Stimulated activated CD8-positive, alpha-beta memory T cell treated with anti-CD3 and anti-CD28 coated beads, Interleukin-7, amount 100 ng/mL, for 1 hour (primary cell): Measurements from ENCODE around the gene WSB1.
"Not testable (repeated sequence)": the region's sequence is repeated elsewhere in the genome, so short reads cannot be mapped to it uniquely, and the experiment has no call there.

Source experiments
- DNase-seq, 2 donors: peaks; one replicate each; pipeline ENCODE4 v3.0.0-alpha.2; 2020; ENCODE audit warnings: low read depth in 2 of 2

The WSB1 gene

DNA sequence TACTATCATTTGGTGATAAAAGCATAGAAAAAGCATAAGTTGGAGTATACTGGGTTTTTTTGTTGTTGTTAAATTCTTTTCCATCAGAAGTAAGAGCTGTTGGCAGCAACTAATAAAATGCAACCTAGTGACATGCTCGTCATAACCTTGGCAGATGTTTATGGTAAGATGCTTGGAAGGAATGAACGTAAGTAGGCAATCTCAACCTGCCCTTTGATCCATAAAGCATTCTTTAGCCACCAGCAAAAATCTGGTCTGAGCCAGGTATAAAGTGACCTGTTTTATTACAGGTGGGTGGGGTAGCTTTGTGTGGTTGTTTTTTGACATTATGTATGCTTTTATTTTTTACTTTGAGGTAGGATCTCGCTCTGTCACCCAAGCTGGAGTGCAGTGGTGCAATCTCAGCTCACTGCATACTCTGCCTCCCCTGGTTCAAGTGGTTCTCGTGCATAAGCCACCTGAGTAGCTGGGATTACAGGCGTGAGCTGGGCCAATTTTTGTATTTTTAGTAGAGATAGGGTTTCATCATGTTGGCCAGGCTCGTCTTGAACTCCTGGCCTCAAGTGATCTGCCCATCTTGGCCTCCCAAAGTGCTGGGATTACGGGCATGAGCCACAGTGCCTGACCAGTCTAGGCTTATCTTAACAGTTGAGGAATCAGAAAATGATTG is 22.0 kb downstream of the WSB1 start:
- DNase-seq, result no peak

DNA sequence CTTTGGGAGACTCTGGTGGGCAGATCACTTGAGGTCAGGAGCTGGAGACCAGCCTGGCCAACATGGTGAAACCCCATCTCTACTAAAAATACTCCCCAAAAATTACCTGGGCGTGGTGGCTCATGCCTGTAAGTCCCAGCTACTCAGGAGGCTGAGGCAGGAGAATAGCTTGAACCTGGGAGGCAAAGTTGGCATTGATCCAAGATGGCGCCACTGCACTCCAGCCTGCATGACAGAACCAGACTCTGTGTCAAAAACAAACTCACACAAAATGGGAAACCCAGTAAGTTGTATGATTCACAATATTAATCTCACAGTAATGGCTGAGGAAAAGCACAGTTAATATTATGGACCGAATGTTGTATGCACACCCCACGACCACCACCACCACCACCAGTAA is 24.3 kb downstream of the WSB1 start:
- no peak for DNase-seq

DNA sequence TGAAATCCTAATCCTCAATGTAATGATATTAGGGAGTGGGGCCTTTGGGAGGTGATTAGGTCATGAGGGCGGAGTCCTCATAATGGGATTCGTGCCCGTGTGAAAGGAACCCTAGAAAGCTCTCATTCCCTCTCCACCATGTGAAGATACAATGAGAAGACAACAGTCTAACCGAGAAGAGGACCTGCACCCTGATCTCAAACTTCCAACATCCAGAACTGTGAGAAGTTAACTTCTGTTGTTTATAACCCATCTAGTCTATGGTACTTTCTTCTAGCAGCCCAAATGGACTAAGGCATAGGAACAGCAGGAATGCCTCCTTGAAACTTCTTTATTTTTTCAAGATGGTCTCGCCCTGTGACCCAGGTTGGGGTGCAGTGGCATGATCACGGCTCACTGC is 24.7 kb downstream of the WSB1 start:
- no peak for DNase-seq

DNA sequence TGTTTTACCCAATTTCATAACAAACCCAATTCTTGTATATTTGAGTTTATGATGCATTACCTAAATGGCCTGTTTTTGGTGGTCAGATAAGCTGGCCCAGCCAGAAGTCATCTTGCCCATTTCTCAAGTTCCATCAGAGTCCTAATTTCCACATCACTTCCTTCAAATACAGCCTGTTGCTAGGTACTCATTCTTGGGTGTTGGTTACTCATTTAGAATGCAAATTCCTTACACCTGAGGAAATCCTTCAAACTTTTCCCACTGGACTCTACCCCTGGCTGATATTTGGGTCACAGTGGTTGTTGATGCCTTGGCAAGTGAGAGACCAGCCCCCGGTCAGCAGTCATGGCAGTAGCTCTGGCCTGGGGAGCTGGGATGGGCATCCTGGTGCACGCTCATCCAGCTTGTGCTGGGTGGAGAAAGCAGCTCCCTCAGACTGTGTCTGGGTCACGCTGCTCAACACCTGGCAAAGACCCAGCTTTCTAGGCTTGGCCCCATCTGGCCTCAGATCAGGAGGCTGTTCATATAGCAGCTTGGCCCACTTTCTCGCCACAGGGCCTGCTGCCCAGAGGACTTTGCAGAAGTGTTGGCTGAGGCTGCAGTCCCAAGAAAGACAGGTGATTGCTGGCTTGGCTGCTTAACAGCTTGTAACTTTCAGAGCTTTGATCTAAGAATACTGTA is 25.8 kb downstream of the WSB1 start:
- DNase-seq, result no peak

DNA sequence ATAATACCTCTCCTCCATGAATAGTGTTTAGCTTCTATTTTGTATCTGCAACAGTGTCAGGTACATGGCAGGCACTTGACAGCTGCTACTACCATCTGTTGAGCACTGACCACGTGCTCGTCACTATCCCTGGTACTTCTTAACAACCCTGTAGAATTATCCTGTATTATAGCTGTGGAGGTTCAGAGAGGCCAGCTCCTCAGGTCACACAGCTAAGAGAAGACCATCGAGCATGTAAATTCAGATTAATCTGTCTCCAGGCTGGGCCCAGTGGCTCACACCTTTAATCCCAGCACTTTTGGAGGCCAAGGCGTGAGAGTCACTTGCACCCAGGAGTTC is 26.3 kb downstream of the WSB1 start:
- no peak for DNase-seq

DNA sequence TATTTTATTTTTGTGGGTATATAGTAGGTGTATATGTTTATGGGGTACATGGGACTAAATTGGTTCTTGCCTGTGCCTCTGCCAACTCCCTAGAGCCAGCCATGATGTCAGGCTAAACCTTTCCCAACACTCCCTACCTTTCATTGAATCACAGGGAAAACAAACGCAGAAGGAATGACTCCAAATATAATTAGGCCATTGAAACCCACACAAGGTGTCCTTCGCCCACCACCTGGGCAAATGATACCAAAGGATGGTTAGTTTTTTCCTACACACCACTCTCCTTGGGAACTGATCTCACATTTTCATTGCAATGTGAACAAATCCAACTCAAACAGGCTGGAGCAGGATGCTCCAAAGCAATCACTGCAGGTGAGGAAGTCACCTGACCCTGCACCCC is 27.5 kb downstream of the WSB1 start:
- no peak for DNase-seq

DNA sequence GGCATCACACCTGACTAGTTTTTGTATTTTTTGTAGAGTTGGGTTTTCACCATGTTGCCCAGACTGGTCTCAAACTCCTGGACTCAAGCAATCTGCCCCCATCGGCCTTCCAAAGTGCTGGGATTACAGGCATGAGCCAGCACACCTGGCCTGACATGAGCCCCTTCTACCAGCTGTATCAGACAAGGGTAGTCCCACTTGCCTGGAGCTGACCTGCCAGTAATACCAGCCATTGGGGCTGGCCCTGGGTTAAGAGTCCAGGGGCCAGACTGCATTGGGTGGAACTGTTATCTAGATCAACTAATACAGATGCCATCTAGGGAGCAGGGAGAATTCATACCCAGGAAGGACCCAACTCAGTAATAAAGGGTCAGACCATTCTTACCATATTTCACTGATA is 28.1 kb downstream of the WSB1 start:
- DNase-seq, result no peak

DNA sequence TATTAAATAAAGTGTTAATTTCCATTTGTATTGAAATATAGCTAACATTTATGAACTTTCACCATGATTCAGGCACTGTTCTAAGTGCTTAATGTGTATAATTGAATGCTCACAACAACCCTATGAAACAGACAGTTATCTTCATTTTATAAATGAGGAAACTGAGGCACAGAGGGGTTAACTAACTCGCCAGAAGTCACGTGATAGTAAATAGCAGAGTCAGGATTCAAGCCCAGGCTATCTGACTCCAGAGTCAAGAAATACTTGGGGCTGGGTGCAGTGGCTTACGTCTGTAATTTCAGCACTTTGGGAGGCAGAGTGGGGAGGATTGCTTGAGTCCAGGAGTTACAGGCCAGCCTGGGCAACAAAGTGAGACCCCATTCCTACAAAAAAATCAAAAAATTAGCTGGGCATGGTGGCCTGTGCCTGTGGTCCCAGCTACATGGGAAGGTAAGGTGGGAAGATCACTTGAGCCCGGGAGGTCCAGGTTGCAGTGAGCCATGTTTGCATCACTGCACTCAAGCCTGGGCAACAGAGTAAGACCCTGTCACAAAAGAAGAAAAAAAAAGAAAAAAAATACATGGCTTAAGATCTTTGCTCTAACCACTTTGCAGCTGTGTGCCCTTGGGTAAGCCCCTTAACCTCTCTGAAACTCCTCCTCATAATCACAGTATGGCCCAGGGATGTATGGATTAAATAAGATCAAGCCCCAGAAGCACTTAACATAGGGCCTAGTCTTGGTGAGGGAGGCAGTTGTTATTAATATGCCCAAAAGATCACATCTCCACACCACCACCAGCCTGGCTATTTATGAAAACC is 29.0 kb downstream of the WSB1 start:
- no peak for DNase-seq

DNA sequence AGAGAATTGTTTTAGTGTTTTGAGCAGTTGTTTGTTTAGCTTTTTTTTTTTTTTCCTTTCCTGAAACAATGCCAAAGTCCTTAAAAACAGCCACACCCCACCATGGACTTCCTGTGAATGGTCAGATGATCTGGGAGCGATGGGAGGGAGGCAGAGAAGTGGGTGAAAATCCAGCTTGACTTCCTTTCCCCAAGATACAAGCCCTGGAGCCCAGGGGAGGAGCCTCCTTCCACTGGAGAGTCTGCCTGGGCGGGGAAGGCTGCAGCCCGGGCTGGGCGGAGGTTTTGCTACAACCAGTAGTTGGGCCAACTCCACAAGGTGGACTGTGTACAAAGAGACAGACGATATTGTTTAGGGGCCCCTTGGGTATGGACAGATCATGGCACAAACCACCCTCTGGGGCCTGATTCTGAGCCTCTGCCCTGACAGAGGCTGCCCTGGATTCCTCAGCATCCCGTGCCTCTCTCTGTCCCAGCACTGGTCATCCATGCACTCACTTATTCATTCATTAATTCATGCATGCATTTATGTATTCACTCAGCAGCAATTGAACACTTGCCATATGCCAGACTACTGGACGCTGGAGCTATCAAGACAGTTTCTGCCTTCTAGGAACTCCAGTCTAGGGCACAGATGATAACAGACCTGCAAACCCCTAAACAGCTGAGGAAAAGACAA is 29.8 kb downstream of the WSB1 start:
- no peak for DNase-seq

DNA sequence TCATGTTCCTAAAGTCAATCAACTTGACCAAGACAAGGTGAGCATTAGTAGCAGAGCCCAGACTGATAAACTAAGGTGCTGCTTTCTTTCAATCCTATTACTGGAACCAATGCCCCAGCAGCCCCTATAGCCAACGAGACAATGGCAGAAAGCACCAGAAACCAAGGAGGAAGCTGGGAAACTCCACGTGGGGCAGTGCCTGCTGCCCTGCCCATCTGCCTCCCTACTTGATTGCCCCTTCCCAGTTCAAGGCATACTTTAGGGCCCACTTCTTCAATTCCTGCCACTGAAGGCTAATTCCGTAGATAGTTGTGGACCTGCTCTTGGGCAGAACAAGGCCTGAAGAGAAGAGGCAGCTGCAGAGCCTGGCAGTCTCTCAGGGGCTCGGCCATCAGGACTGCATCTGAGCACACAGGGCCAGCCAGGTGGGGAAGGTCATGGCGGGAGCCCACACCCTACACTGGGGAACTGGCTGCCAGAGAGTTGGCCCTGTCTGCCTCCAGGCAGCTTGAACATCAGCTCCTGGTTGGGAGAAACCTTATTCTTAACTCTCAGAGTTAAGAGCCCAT is 30.9 kb downstream of the WSB1 start:
- no peak for DNase-seq

DNA sequence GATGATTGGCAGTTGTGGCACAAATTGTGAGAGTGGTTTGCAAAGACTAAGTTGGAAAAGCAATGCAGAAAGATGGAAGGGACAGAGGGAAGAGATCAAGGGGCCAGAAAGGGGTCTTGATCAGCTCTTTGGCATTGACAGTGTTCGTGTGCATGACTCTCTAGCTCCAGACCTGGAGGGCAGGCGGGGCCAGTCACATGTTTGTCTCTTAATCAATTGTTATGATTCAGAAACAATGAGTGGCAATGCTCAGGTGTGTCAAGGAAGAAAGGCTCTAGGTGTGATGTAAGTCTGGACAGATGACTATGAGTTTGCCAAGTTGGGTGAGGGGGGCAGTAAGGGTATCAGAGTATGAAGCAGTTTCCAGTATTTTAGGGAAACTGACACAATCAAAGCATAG is 32.1 kb downstream of the WSB1 start:
- no peak for DNase-seq

DNA sequence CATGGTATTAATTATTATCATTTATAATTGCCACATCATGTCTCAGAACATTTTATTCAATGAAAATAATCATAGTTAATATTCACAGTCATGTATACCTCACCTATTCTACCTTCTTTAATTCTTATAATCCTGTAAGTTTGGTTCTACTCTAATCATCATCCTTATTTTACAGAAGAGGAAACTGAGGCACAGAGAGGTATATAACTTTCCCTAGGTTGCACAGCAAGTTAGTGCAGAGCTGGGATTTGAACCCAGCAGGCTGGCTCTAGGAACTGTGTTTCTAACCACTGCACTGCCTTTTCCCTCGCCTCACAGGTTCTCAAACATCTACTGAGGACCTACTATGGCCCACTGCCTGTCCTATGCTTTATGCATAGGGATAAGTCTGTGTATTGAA is 32.7 kb downstream of the WSB1 start:
- no peak for DNase-seq

DNA sequence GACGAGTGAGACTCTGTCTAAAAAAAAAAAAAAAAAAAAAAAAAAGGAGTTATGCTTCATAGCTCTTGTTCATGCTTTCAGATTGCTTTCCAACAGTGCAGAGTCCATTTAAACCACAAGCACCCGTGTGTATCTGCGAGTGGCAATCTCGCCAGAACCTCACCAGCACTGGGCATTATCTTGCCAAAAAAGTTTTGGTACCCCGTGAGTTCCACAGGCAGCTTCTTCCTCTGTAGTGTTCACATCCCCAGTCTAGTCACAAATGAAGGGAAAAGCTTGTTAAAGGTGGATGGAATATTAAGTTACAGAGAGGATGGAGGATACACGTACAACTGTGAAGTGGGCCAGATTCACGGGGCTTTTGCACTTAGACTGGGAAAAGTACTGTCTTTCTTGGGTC is 33.5 kb downstream of the WSB1 start:
- no peak for DNase-seq

DNA sequence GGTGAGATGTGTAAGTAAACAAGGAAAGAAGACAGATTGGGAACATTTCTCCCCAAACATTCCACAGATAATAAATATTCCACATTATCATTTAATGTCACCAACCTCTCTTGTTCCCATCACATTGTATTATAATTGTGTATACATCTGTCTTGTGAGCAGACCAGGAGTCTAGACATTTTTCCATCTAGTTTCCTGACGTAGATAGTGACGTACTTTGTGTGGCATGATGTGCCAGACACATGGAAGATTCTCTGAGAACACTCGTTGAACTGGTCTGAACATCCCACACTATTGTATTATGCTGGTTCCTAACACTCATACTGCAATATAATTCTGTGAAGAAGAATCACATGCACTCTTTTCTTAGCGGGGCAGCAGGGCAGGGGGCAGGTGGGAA is 34.0 kb downstream of the WSB1 start:
- no peak for DNase-seq

DNA sequence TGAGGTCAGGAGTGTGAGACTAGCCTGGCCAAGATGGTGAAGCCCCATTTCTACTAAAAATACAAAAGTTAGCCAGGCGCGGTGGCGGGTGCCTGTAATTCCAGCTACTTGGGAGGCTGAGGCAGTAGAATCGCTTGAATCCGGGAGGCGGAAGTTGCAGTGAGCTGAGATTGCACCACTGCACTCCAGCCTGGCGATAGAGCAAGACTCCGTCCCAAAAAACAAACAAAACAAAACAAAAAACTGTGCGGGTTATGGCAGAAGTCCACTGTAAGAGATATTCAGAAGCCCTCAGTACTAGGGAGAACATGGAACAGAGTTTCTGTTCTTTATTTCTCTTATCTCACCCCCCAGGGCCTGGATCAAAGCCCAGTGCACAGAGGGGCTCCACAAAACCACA is 34.8 kb downstream of the WSB1 start:
- not testable (repeated sequence) for DNase-seq

DNA sequence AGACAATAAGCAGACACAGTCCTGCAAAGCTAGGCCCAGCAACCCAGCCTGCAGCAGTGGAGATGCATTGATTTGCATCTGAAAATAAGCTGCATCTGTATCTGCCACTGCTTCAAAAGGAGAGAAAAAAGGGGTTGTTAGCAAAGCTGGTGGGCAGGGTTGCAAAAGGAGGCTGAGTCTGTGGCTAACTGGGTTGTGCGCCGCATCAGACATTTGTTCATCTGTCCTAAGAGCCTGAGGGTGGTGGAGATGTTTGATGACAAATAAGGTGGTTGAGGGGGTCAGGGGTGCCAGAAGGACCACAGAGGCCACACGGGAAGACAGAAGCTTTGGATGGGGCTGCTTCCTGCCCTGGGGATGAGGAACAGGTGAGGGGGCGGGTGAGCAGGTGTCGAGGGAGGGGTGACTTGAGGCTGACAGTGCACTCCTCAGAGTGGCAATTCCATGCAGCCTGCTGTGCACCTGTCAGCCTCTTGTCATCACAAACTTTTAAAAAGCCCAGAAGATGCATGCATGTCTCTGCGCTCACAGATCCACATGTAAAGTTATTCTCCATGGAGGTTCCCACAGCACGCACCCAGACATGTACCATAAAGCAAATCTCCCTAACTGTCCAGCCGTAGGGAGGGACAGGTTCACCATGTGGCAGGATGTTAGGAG is 35.4 kb downstream of the WSB1 start:
- DNase-seq, result no peak

DNA sequence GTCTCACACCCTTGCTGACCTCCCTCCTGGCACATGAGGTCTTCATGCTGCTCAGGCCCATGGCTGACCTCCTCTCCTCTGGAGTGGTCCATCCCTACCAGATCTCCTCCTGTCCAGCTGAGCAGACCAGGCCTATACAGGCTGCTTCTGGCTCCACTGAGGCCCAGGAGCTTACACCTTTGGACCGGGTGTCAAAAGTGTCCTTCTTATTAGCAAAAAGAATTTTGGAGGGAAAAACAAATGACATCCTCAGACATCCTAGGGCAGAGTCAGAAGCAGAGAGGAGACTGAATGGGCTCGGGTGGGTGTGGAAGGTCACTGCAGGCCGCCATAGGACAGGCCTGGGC is 38.1 kb downstream of the WSB1 start:
- no peak for DNase-seq

DNA sequence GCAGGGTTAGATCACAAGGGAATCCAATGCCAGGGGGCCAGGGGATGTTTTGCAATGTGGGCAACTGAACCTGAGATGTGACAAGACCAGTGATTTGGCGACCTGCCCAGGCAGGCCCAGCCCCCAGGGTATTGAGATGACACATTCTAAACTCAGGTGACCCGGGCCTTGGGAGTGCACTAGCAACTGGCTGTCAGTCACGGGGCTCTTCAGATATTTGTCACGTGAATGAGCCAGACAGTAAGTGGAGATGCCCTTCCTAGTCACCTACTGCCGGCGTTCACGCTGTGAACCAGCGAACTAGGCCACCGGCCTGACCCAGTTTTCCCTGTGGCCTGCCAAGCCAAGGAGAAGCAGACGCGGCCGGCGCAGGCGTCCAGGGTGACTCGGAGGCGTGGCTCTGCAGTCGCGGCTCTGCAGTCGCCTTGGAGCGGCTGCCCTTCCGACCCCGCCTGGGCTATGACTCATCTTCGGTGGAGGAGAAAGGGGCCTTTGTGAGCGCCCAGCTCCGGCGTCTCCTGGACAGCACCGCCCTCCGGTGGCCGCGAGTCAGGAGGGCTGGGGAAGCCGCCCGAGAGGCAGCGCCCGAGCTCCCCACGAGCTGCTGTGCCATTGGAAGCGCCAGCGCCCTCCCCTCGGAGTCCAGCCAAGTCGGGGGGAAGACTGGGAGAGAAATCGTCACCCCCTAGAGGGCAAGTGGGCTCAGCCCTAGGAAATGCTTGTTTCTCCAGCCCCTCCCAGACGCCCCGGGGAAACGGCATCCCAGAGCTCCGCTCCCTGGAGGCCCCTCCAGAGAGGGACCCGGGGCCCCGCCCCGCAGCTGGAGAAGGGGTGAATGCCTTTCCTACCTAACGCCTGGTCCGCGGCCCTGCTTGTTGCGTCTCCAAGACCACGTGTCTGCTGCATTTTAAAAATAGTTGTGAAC is 38.8 kb downstream of the WSB1 start:
- DNase-seq, result peak; percentile 74 to 78

DNA sequence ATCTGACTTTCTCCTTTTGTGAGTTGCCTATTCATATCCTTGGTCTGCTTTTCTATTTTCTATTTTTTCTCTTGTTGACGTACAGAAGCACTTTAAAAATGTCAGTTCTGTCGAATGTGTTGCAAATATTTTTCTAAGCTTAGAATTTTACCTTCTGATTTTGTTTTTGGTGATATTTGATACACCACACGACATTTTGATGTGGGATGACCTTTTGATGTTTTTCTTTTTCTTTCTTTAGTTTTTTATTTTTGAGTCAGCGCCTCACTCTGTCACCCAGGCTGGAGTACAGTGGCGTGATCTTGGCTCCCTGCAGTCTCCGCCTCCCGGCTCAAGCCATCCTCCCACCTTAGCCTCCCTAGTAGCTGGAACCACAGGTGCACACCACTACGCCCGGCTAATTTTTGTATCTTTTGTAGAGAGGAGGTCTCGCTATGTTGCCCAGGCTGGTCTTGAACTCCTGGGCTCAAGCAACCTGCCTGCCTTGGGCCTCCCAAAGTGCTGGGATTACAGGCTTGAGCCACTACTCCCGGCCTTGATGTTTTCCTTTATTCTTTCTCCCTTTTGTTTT is 39.6 kb downstream of the WSB1 start:
- DNase-seq, result no peak

DNA sequence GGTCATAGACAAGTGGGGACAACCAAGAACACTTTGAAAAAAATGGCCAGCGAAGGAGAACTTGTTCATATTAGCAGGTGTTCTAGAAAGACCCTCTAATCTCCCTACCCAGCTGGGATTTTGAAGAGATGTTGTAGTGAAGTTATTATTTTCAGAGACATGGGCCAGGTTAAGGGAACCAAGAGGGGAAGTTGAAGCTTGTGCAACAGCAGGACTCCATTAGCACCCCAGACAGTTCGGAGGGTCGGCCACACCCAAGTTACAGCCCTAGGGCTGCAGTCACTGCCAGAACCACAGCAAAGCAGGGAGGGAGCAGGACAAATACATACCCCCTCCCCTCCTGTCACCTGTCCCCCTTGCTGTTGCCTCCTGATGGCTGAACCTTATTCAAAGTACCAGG is 42.3 kb downstream of the WSB1 start:
- no peak for DNase-seq
